ENCODE data around the gene NHLRC1. TPM values are rescaled to one million over a fixed set of nuclear protein-coding genes. Genes with fewer than 3 reads are reported as not detected.

Gene NHLRC1
- total and polyA plus RNA-seq, 2 of the 13 experiments (the other 11 are each of a cell fraction or from before 2014, with no cell fraction given), result 0.04 to 0.11 TPM

GRCh38 chr6:18142591-18142861 is 20.0 kb upstream of the NHLRC1 start:
- H3K4me3 ChIP-seq (replicated peaks in 1 of 3; ENCODE audit: insufficient read depth in 1 of 3, low read depth in 2 of 3, low read length in 3 of 3), result no peak overlapping the region
- no peaks in the 10 kb centered on the region for H3K27me3 ChIP-seq (ENCODE audit: control insufficient read depth in 1 of 2, insufficient read depth in 2 of 2, low read length in 2 of 2)
- in situ Hi-C loops (cut with HindIII; ENCODE audit: extremely low pct_ligation_motif_present, low pct_unique_long_range_greater_than_20kb) (no loop called here), intact Hi-C loops (cut with micrococcal nuclease; ENCODE audit: unreplicated experiment) (no loop called here)
- no TSS peak for BruUV-seq (replicated peaks)
- 96% methylated on average over 3 of the region's 3 CpGs for WGBS (ENCODE audit: low lambda C conversion rate)
- ChIA-PET CTCF (ENCODE audit: low intra/inter-chr PET ratio, low total read pairs) (no interaction called here), POLR2A (interaction anchor here (1.4 kb wide), 1 partner anchor 12 kb away, joined by 5 read pairs; the partner anchor contains the start of genes KDM1B and TPMT)
- peaks cover 22% of the 10 kb centered on the region for H3K4me1 ChIP-seq (ENCODE audit: insufficient read depth, low read length)
- FAIRE-seq (no peak), ATAC-seq (no peak), DNase-seq (ENCODE audit: low spot score) (no peak)
- H3K9ac ChIP-seq (ENCODE audit: insufficient read depth, low read depth, low read length), result no peak overlapping the region
- no peak overlapping the region for H3K4me2 ChIP-seq (ENCODE audit: low read depth, low read length)
- peaks cover 5 to 24% of the 10 kb centered on the region in 2 experiments; a peak in 4 of 5 replicates for H3K36me3 ChIP-seq (replicated peaks in 1 of 2; ENCODE audit: control insufficient read depth in 1 of 2, insufficient read depth in 2 of 2, low read length in 2 of 2)
- no peaks in the 10 kb centered on the region for H3K9me3 ChIP-seq (ENCODE audit: low read length)
- no peaks in the 10 kb centered on the region for H4K20me1 ChIP-seq (ENCODE audit: insufficient read depth, low read length)
- no peaks in the 10 kb centered on the region for H3K79me2 ChIP-seq (ENCODE audit: insufficient read depth, low read length)
- TF ChIP-seq ZNF430 (CRISPR knock-in tag; IDR thresholded peaks at IDR 0.05), result no peak
- TF ChIP-seq ARHGAP35 (CRISPR knock-in tag; IDR thresholded peaks at IDR 0.05; ENCODE audit: borderline replicate concordance), result no peak
- TF ChIP-seq ZNF136 (CRISPR knock-in tag; IDR thresholded peaks at IDR 0.05; ENCODE audit: low read depth), result no peak
- no peak for TF ChIP-seq ZFP62 (CRISPR knock-in tag; IDR thresholded peaks at IDR 0.05)
- TF ChIP-seq, protein P1, sequence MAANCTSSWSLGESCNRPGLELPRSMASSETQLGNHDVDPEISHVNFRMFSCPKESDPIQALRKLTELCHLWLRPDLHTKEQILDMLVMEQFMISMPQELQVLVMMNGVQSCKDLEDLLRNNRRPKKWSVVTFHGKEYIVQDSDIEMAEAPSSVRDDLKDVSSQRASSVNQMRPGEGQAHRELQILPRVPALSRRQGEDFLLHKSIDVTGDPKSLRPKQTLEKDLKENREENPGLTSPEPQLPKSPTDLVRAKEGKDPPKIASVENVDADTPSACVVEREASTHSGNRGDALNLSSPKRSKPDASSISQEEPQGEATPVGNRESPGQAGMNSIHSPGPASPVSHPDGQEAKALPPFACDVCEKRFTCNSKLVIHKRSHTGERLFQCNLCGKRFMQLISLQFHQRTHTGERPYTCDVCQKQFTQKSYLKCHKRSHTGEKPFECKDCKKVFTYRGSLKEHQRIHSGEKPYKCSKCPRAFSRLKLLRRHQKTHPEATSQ (CRISPR knock-in tag; IDR thresholded peaks at IDR 0.05; ENCODE audit: borderline replicate concordance), result no peak
- TF ChIP-seq SNRNP70 (IDR thresholded peaks at IDR 0.05; ENCODE audit: low read depth, low read length), result no peak
- TF ChIP-seq RXRA (CRISPR knock-in tag; IDR thresholded peaks at IDR 0.05), result no peak
- no peak for TF ChIP-seq ZNF557 (CRISPR knock-in tag; IDR thresholded peaks at IDR 0.05)
- no peak for TF ChIP-seq SUZ12 (IDR thresholded peaks at IDR 0.05; ENCODE audit: low read depth, low read length)
- H2AFZ ChIP-seq (ENCODE audit: low read length), result no peak overlapping the region
- no peak overlapping the region for H3K27ac ChIP-seq (ENCODE audit: extremely low read length, insufficient read depth, low read length)
